Neutrophil (primary cell): ENCODE results near the gene PIEZO2.

Source experiments
- H3K27ac ChIP-seq: fragments of 200-600 bp; sonication (generic); 2 replicates; pipeline ENCODE4 v1.5.1; 2016; ENCODE audit warnings: mild to moderate bottlenecking, moderate library complexity
- H3K27me3 ChIP-seq: fragments of 200-600 bp; sonication (generic); 2 replicates; pipeline ENCODE4 v1.6.0; 2016; ENCODE audit warnings: mild to moderate bottlenecking
- H3K36me3 ChIP-seq: fragments of 200-600 bp; sonication (generic); 2 replicates; pipeline ENCODE4 v1.5.1; 2017
- H3K4me1 ChIP-seq, 2 experiments: fragments of 200-600 bp in 1 of 2; sonication (generic) in 1 of 2; 1 replicate in 1 of 2; 2 replicates in 1 of 2; pipeline versions ENCODE4 v1.5.1 to v1.6.1; 2013 to 2016; ENCODE audit warnings: low read depth in 1 of 2, low read length in 1 of 2, mild to moderate bottlenecking in 1 of 2, moderate library complexity in 1 of 2; ENCODE audit not compliant: control insufficient read depth in 1 of 2, insufficient read depth in 1 of 2
- H3K4me3 ChIP-seq, 2 experiments: fragments of 200-600 bp in 1 of 2; sonication (generic) in 1 of 2; 1 replicate in 1 of 2; 2 replicates in 1 of 2; pipeline ENCODE4 v1.5.1; 2013 to 2016; ENCODE audit warnings: low read depth in 1 of 2, low read length in 1 of 2, mild to moderate bottlenecking in 1 of 2, moderate library complexity in 1 of 2
- H3K9me3 ChIP-seq: fragments of 200-600 bp; sonication (generic); 2 replicates; pipeline ENCODE4 v1.5.1; 2016
- CTCF ChIP-seq: fragments of 200-600 bp; sonication (generic); IDR thresholded peaks from 2 replicates; pipeline ENCODE4 v1.5.1; 2016; ENCODE audit warnings: antibody characterized with exemption

Gene PIEZO2

GRCh38 chr18:11009869-11010268, 139.5 kb downstream of the PIEZO2 start:
- Histone ChIP-seq H3K27me3 (no peaks in the 10 kb centered on the region), H3K9me3 (no peaks in the 10 kb centered on the region), H3K27ac (no peak overlapping the region), H3K4me3 (no peak overlapping the region), H3K4me1 (no peaks in the 10 kb centered on the region), H3K36me3 (no peaks in the 10 kb centered on the region)
- no peak for TF ChIP-seq CTCF

- no peak for TF ChIP-seq CTCF
- Histone ChIP-seq H3K4me1 (no peaks in the 10 kb centered on the region), H3K9me3 (no peaks in the 10 kb centered on the region), H3K36me3 (no peaks in the 10 kb centered on the region), H3K4me3 (no peak overlapping the region), H3K27ac (no peak overlapping the region), H3K27me3 (no peaks in the 10 kb centered on the region)
Observed at GRCh38 chr18:11009147-11009546, 140.2 kb downstream of the PIEZO2 start.

GRCh38 chr18:11008505-11008904, 140.9 kb downstream of the PIEZO2 start:
- H3K4me3 ChIP-seq: no peak overlapping the region
- no peak overlapping the region for H3K27ac ChIP-seq
- no peaks in the 10 kb centered on the region for H3K4me1 ChIP-seq
- H3K36me3 ChIP-seq: no peaks in the 10 kb centered on the region
- H3K9me3 ChIP-seq: no peaks in the 10 kb centered on the region
- no peaks in the 10 kb centered on the region for H3K27me3 ChIP-seq
- TF ChIP-seq CTCF: no peak

- Histone ChIP-seq H3K4me3 (no peak overlapping the region), H3K4me1 (peaks cover 0 to 11% of the 10 kb centered on the region in 2 experiments), H3K9me3 (no peaks in the 10 kb centered on the region), H3K27me3 (no peaks in the 10 kb centered on the region), H3K36me3 (no peaks in the 10 kb centered on the region), H3K27ac (no peak overlapping the region)
- TF ChIP-seq CTCF: no peak
Observed at GRCh38 chr18:11005528-11005927, 143.8 kb downstream of the PIEZO2 start.

- TF ChIP-seq CTCF: no peak
- H3K9me3 ChIP-seq: no peaks in the 10 kb centered on the region
- no peaks in the 10 kb centered on the region for H3K36me3 ChIP-seq
- no peak overlapping the region for H3K27ac ChIP-seq
- no peak overlapping the region for H3K4me3 ChIP-seq
- no peaks in the 10 kb centered on the region for H3K27me3 ChIP-seq
- H3K4me1 ChIP-seq: peaks cover 0 to 11% of the 10 kb centered on the region in 2 experiments
Observed at GRCh38 chr18:11004951-11005350, 144.4 kb downstream of the PIEZO2 start.

- no peaks in the 10 kb centered on the region for H3K9me3 ChIP-seq
- H3K36me3 ChIP-seq: no peaks in the 10 kb centered on the region
- no peak for TF ChIP-seq CTCF
- no peak overlapping the region for H3K4me3 ChIP-seq
- peaks cover 0 to 11% of the 10 kb centered on the region in 2 experiments for H3K4me1 ChIP-seq
- H3K27ac ChIP-seq: no peak overlapping the region
- no peaks in the 10 kb centered on the region for H3K27me3 ChIP-seq
Observed at GRCh38 chr18:11004294-11004693, 145.1 kb downstream of the PIEZO2 start.
